ENCODE data around the gene RPN2. TPM values are rescaled to one million over a fixed set of nuclear protein-coding genes. Genes with fewer than 3 reads are reported as not detected.

The RPN2 gene
- total RNA-seq, 2 experiments from 2014 or later = 110 to 138 TPM

GRCh38 chr20:37245216-37246150 is 66.4 kb downstream of the RPN2 start:
- H3K27ac ChIP-seq (ENCODE audit: low read depth, low read length, poor library complexity, severe bottlenecking) = no peak overlapping the region
- BruUV-seq (replicated peaks) = no TSS peak
- H4K20me1 ChIP-seq (ENCODE audit: insufficient read depth, low read length) = no peaks in the 10 kb centered on the region
- TF ChIP-seq CTCF (conservative IDR thresholded peaks at IDR 0.05; ENCODE audit: low read length) (no peak), EZH2phosphoT487 (IDR thresholded peaks at IDR 0.05; ENCODE audit: borderline replicate concordance, low read depth, low read length) (no peak)
- H3K36me3 ChIP-seq (ENCODE audit: insufficient read depth, low read length) = peaks cover 37% of the 10 kb centered on the region
- no peaks in the 10 kb centered on the region for H3K9me3 ChIP-seq (ENCODE audit: low read length)
- no peak for DNase-seq (ENCODE audit: low spot score)
- intact Hi-C loops (cut with micrococcal nuclease; ENCODE audit: unreplicated experiment) = no loop called here
- H3K4me3 ChIP-seq (ENCODE audit: low read depth, low read length, poor library complexity, severe bottlenecking) = no peak overlapping the region
- H3K4me2 ChIP-seq (ENCODE audit: low read length) = no peak overlapping the region
- ChIA-PET POLR2A (no interaction called here), CTCF (ENCODE audit: unreplicated experiment) (no interaction called here)
- H3K9me2 ChIP-seq (ENCODE audit: insufficient read depth, low read length) = no peaks in the 10 kb centered on the region
- no peaks in the 10 kb centered on the region for H3K4me1 ChIP-seq (ENCODE audit: insufficient read depth, low read length, poor library complexity, severe bottlenecking)
- H3K79me2 ChIP-seq (ENCODE audit: insufficient read depth, low read depth, low read length) = no peaks in the 10 kb centered on the region
- no peak overlapping the region for H2AFZ ChIP-seq (ENCODE audit: low read length)

GRCh38 chr20:37246736-37247135 is 67.6 kb downstream of the RPN2 start:
- intact Hi-C loops (cut with micrococcal nuclease; ENCODE audit: unreplicated experiment) = no loop called here
- Histone ChIP-seq H3K9me2 (ENCODE audit: insufficient read depth, low read length) (no peaks in the 10 kb centered on the region), H3K4me3 (ENCODE audit: low read depth, low read length, poor library complexity, severe bottlenecking) (no peak overlapping the region), H4K20me1 (ENCODE audit: insufficient read depth, low read length) (no peaks in the 10 kb centered on the region), H3K4me1 (ENCODE audit: insufficient read depth, low read length, poor library complexity, severe bottlenecking) (no peaks in the 10 kb centered on the region), H3K79me2 (ENCODE audit: insufficient read depth, low read depth, low read length) (no peaks in the 10 kb centered on the region), H3K9me3 (ENCODE audit: low read length) (no peaks in the 10 kb centered on the region), H2AFZ (ENCODE audit: low read length) (no peak overlapping the region), H3K36me3 (ENCODE audit: insufficient read depth, low read length) (peaks cover 24% of the 10 kb centered on the region), H3K27ac (ENCODE audit: low read depth, low read length, poor library complexity, severe bottlenecking) (no peak overlapping the region), H3K4me2 (ENCODE audit: low read length) (no peak overlapping the region)
- no TSS peak for BruUV-seq (replicated peaks)
- no peak for DNase-seq (ENCODE audit: low spot score)
- no peak for TF ChIP-seq EZH2phosphoT487 (IDR thresholded peaks at IDR 0.05; ENCODE audit: borderline replicate concordance, low read depth, low read length)
- no peak for TF ChIP-seq CTCF (conservative IDR thresholded peaks at IDR 0.05; ENCODE audit: low read length)
- CTCF ChIA-PET (ENCODE audit: unreplicated experiment) = no interaction called here
- POLR2A ChIA-PET = interaction anchor here (0.7 kb wide), 1 partner anchor 21 kb away, joined by 4 read pairs; no protein-coding TSS in a partner anchor

- Histone ChIP-seq H3K79me2 (ENCODE audit: insufficient read depth, low read depth, low read length) (no peaks in the 10 kb centered on the region), H2AFZ (ENCODE audit: low read length) (no peak overlapping the region), H3K4me3 (ENCODE audit: low read depth, low read length, poor library complexity, severe bottlenecking) (no peak overlapping the region), H3K4me1 (ENCODE audit: insufficient read depth, low read length, poor library complexity, severe bottlenecking) (no peaks in the 10 kb centered on the region), H3K27ac (ENCODE audit: low read depth, low read length, poor library complexity, severe bottlenecking) (no peak overlapping the region), H3K4me2 (ENCODE audit: low read length) (no peak overlapping the region), H3K9me3 (ENCODE audit: low read length) (no peaks in the 10 kb centered on the region), H4K20me1 (ENCODE audit: insufficient read depth, low read length) (no peaks in the 10 kb centered on the region), H3K9me2 (ENCODE audit: insufficient read depth, low read length) (no peaks in the 10 kb centered on the region), H3K36me3 (ENCODE audit: insufficient read depth, low read length) (peaks cover 16% of the 10 kb centered on the region)
- POLR2A ChIA-PET = no interaction called here
- CTCF ChIA-PET (ENCODE audit: unreplicated experiment) = no interaction called here
- no peak for DNase-seq (ENCODE audit: low spot score)
- no TSS peak for BruUV-seq (replicated peaks)
- intact Hi-C loops (cut with micrococcal nuclease; ENCODE audit: unreplicated experiment) = no loop called here
- no peak for TF ChIP-seq CTCF (conservative IDR thresholded peaks at IDR 0.05; ENCODE audit: low read length)
- TF ChIP-seq EZH2phosphoT487 (IDR thresholded peaks at IDR 0.05; ENCODE audit: borderline replicate concordance, low read depth, low read length) = no peak
Observed at GRCh38 chr20:37247547-37247946, 68.4 kb downstream of the RPN2 start.
